CD4-positive, alpha-beta T cell (primary cell): ENCODE measurements around the gene STARD13. TPM values are rescaled to one million over a fixed set of nuclear protein-coding genes. Genes with fewer than 3 reads are reported as not detected.

ENCODE experiments used
- ATAC-seq: fragments of 200-7000 bp; cut with Tn5 transposase; one replicate; pipeline ENCODE4 v1.10.0; 2022; ENCODE audit warnings: mild to moderate bottlenecking; ENCODE audit not compliant: poor library complexity
- CTCF ChIA-PET: fragments of 350-600 bp; sonication (Branson Sonifier 250); formaldehyde crosslinking; loops from one replicate; lab custom pipeline; 2021; ENCODE audit warnings: antibody characterized with exemption, inconsistent platforms; lab: Charles Lee
- POLR2A ChIA-PET: fragments of 350-600 bp; sonication (Branson Sonifier 250); formaldehyde crosslinking; loops from one replicate; lab custom pipeline; 2021; ENCODE audit warnings: antibody characterized with exemption, inconsistent platforms; lab: Charles Lee
- DNase-seq, 14 experiments: peaks; one replicate each; pipeline ENCODE4 v3.0.0-alpha.2; 2013 to 2020; ENCODE audit warnings: mixed read lengths in 2 of 14
- H3K27ac ChIP-seq, 2 donors: one replicate each; pipeline versions ENCODE4 v1.5.1 to v1.7.0; 2013; ENCODE audit warnings: low read length in 2 of 2, low read depth in 1 of 2, mild to moderate bottlenecking in 1 of 2
- H3K27me3 ChIP-seq, 2 experiments: 1 replicate in 1 of 2; 2 replicates in 1 of 2; pipeline versions ENCODE4 v1.6.1 to v1.7.0; 2013; ENCODE audit warnings: low read length in 2 of 2, control low read depth in 1 of 2, mild to moderate bottlenecking in 1 of 2, moderate library complexity in 1 of 2; ENCODE audit not compliant: insufficient read depth in 2 of 2, control insufficient read depth in 1 of 2
- H3K36me3 ChIP-seq: one replicate; pipeline ENCODE4 v1.6.1; 2013; ENCODE audit warnings: low read length, control low read depth; ENCODE audit not compliant: insufficient read depth
- H3K4me1 ChIP-seq: one replicate; pipeline ENCODE4 v1.6.1; 2013; ENCODE audit warnings: low read length, control low read depth; ENCODE audit not compliant: insufficient read depth
- H3K4me3 ChIP-seq: one replicate; pipeline ENCODE4 v1.5.1; 2013; ENCODE audit warnings: mild to moderate bottlenecking, low read length, moderate library complexity
- H3K9me3 ChIP-seq, 2 experiments: 1 replicate in 1 of 2; 2 replicates in 1 of 2; pipeline versions ENCODE4 v1.6.1 to v1.7.0; 2013; ENCODE audit warnings: low read length in 2 of 2, mild to moderate bottlenecking in 2 of 2, control low read depth in 1 of 2, moderate library complexity in 1 of 2; ENCODE audit not compliant: control insufficient read depth in 1 of 2, insufficient read depth in 1 of 2
- H3K27ac Mint-ChIP-seq: one replicate; pipeline ENCODE4 v1.8.0; 2020; ENCODE audit warnings: mixed read lengths
- H3K27me3 Mint-ChIP-seq: one replicate; pipeline ENCODE4 v1.8.0; 2021; ENCODE audit warnings: mixed read lengths
- H3K36me3 Mint-ChIP-seq: one replicate; pipeline ENCODE4 v1.8.0; 2021; ENCODE audit warnings: low read depth, mixed read lengths
- H3K4me1 Mint-ChIP-seq: one replicate; pipeline ENCODE4 v1.8.0; 2021; ENCODE audit warnings: low read depth, mixed read lengths
- H3K4me3 Mint-ChIP-seq: one replicate; pipeline ENCODE4 v1.8.0; 2020; ENCODE audit warnings: mild to moderate bottlenecking, mixed read lengths
- H3K9me3 Mint-ChIP-seq: one replicate; pipeline ENCODE4 v1.8.0; 2020; ENCODE audit warnings: mixed read lengths
- CTCF ChIP-seq: fragments of 200-600 bp; IDR thresholded peaks from one replicate; pipeline ENCODE4 v1.8.0; 2022; ENCODE audit warnings: antibody characterized with exemption, mild to moderate bottlenecking
- intact Hi-C, 2 experiments: fragments of 100-400 bp; cut with DNase I in 1 of 2; cut with micrococcal nuclease in 1 of 2; formaldehyde crosslinking; loops; one replicate each; pipeline versions ENCODE4 v1.15.1 to v1.9.0; 2023 to 2025; cut with DNase I, micrococcal nuclease
- total RNA-seq, 174 experiments: library from RNA in 2 of 174; stranded (reverse) in 2 of 174; gene quantifications; one replicate each; pipeline ENCODE4 v1.2.3 and lab custom pipeline; 2021 to 2026

The STARD13 gene
- total RNA-seq, 2 experiments from 2014 or later: not detected

- no peak for TF ChIP-seq CTCF
- no peak overlapping the region for H3K4me3 ChIP-seq
- ATAC-seq: no peak
- Mint-ChIP-seq H3K9me3 (peaks cover 5% of the 10 kb centered on the region), H3K4me3 (no peak overlapping the region), H3K36me3 (no peaks in the 10 kb centered on the region), H3K4me1 (no peaks in the 10 kb centered on the region), H3K27me3 (no peaks in the 10 kb centered on the region), H3K27ac (no peak overlapping the region)
- H3K27me3 ChIP-seq: no peaks in the 10 kb centered on the region
- H3K27ac ChIP-seq: no peak overlapping the region
- no peaks in the 10 kb centered on the region for H3K36me3 ChIP-seq
- peaks cover 0 to 10% of the 10 kb centered on the region in 2 experiments for H3K9me3 ChIP-seq
- POLR2A ChIA-PET: no interaction called here
- DNase-seq: no peak
- intact Hi-C loops: no loop called here
- no peaks in the 10 kb centered on the region for H3K4me1 ChIP-seq
- CTCF ChIA-PET: no interaction called here
Observed at GRCh38 chr13:33134213-33134612, 151.3 kb downstream of the STARD13 start.

- no peaks in the 10 kb centered on the region for H3K4me1 Mint-ChIP-seq
- peaks cover 0 to 10% of the 10 kb centered on the region in 2 experiments for H3K9me3 ChIP-seq
- ChIA-PET CTCF (no interaction called here), POLR2A (no interaction called here)
- H3K36me3 Mint-ChIP-seq: no peaks in the 10 kb centered on the region
- DNase-seq (no peak), ATAC-seq (no peak)
- no peak overlapping the region for H3K27ac ChIP-seq
- no peak overlapping the region for H3K4me3 Mint-ChIP-seq
- H3K27me3 Mint-ChIP-seq: no peaks in the 10 kb centered on the region
- H3K27ac Mint-ChIP-seq: no peak overlapping the region
- H3K36me3 ChIP-seq: no peaks in the 10 kb centered on the region
- H3K4me3 ChIP-seq: no peak overlapping the region
- H3K4me1 ChIP-seq: no peaks in the 10 kb centered on the region
- no peak for TF ChIP-seq CTCF
- H3K27me3 ChIP-seq: no peaks in the 10 kb centered on the region
- intact Hi-C loops: no loop called here
- peaks cover 5% of the 10 kb centered on the region for H3K9me3 Mint-ChIP-seq
Observed at GRCh38 chr13:33132644-33133440, 152.7 kb downstream of the STARD13 start.

GRCh38 chr13:33129886-33130285, 155.7 kb downstream of the STARD13 start:
- Mint-ChIP-seq H3K9me3 (peaks cover 2% of the 10 kb centered on the region), H3K27ac (no peak overlapping the region), H3K27me3 (no peaks in the 10 kb centered on the region), H3K36me3 (no peaks in the 10 kb centered on the region), H3K4me3 (no peak overlapping the region), H3K4me1 (no peaks in the 10 kb centered on the region)
- Histone ChIP-seq H3K9me3 (peaks cover 0 to 6% of the 10 kb centered on the region in 2 experiments), H3K4me3 (no peak overlapping the region), H3K27ac (no peak overlapping the region), H3K27me3 (no peaks in the 10 kb centered on the region), H3K4me1 (no peaks in the 10 kb centered on the region), H3K36me3 (no peaks in the 10 kb centered on the region)
- CTCF ChIA-PET: no interaction called here
- ATAC-seq (no peak), DNase-seq (no peak)
- TF ChIP-seq CTCF: no peak
- POLR2A ChIA-PET: no interaction called here
- intact Hi-C loops: no loop called here
